ENCODE measurements around the gene PACS1.
"Not testable (repeated sequence)": the region's sequence is repeated elsewhere in the genome, so short reads cannot be mapped to it uniquely, and the experiment has no call there.

PACS1 gene

DNA sequence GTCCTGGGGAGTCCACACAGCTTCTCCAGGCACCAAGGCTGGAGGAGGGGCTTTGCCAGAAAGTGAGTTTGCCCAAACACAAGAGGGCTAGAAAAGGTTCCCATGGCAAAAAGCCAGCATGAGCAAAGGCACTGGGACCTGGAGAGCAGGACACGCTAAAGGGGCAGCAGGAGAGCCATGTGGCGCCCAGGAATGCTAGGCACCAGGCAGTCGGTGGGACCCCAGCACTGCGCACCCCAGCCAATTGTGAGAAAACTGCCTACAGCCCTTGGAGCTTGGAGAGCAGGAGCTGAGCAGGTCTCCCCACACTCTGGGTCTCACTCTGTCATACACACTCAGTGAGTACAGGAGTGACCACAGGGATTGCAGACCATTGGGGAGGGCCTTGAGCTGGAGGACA lies 193.2 kb downstream of the PACS1 start:
- no peak for DNase-seq

DNA sequence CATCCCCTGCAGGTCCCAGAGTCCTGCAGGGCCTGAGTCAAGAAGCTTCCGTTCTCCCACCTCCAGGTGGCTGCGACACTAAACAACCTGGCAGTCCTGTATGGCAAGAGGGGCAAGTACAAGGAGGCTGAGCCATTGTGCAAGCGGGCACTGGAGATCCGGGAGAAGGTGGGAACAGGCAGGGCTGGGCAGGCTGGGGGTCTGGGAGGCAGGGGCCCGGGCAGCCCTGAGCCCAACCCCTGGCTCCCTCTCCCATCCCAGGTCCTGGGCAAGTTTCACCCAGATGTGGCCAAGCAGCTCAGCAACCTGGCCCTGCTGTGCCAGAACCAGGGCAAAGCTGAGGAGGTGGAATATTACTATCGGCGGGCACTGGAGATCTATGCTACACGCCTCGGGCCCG lies 193.7 kb downstream of the PACS1 start:
- no peak for DNase-seq

DNA sequence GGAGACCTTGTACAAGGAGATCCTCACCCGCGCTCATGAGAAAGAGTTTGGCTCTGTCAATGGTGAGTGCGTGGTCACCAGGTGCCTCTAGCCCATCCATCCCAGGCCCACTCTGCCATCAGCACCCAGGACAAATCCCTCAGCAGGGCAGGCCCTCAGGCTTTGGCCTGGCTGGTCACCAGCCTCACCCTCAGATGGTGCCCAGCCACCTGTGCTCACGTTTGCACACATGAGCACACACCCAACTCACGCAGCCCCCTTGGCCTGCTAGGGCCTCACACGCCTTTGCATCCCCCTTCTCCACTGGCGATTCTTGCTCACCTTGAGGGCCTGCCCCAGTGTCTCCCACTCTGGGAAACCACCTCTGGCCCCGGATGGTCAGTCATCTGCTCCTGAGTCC lies 194.3 kb downstream of the PACS1 start:
- no peak for DNase-seq

DNA sequence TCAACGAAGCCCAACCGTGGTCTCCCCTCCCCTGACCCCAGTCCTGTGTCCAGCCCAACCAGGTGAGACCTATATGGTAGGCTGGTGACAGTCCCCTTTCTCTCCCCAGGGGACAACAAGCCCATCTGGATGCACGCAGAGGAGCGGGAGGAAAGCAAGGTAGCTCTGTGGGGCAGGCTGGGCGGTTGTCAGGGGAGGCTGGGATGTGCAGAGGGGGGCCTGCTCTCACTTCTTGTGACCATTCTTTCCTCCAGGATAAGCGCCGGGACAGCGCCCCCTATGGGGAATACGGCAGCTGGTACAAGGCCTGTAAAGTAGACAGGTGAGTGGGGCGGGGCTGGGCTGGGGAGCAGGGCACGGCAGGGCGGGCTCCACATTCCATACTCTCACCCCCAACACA lies 194.8 kb downstream of the PACS1 start:
- DNase-seq: no peak

DNA sequence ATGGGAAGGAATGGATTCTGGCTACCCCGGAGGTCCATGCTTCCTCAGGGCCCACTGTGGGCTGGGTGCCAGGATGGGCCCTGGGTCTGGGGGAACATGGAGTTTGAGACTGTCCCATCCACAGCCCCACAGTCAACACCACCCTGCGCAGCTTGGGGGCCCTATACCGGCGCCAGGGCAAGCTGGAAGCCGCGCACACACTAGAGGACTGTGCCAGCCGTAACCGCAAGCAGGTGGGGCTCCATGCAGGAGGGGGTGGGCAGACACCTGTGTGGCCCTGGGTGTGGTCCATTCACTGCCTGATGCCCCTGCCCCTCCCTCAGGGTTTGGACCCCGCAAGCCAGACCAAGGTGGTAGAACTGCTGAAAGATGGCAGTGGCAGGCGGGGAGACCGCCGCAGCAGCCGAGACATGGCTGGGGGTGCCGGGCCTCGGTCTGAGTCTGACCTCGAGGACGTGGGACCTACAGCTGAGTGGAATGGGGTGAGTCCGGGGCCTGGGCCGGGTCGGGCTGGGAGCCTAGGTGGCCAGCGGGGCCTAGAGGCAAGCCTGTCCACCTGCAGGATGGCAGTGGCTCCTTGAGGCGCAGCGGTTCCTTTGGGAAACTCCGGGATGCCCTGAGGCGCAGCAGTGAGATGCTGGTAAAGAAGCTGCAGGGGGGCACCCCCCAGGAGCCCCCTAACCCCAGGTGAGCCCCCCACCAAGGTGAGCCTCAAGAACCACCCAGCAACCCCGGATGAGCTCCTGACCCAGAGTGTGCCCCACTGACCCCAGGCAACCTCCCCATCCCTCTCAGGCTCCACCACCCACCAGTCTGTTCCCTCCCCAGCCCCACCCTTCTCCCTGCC lies 195.7 kb downstream of the PACS1 start:
- no peak for DNase-seq

DNA sequence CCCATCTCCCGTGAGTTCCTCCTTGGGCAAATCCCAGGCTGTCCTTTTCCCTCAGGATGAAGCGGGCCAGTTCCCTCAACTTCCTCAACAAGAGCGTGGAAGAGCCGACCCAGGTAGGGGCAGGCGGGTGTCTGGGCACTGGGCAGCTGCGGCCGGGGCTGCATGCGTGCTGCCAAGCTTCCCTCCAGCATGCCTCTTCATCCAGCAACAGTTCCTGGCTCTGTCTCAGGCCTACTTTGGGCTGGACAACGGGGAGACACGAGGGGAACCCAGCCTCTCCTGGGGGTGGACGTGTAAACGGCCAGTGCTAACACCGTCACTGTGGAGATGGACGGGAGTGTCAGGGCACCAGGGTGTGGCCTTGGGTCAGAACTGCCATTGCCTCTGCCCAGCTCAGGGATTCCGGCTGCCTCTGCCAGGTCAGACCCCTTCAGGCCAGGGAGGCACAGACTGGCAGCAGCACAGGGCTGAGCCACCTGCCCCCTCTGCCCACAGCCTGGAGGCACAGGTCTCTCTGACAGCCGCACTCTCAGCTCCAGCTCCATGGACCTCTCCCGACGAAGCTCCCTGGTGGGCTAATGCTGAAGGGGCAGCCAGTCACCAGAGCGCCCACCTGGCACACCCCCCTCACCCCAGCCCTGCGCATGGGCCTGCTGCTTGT lies 196.4 kb downstream of the PACS1 start:
- DNase-seq: no peak

DNA sequence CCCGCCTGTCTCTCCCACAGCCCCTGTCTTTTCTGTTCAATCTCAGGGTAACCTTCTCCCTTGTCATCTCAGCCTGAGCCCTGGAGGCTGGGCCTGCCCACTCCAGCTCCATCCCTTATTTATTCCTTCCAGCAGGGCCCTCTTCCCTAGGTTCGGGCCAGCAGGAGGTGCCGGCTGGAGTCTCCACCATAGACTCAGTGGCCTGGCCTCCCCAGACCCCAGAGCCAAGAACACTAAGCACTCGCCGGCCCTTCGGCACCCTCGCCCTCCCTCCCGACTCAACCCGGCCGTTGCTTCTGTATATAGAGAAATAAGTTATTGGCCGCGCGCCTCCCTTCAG lies 196.9 kb downstream of the PACS1 start:
- DNase-seq: no peak

DNA sequence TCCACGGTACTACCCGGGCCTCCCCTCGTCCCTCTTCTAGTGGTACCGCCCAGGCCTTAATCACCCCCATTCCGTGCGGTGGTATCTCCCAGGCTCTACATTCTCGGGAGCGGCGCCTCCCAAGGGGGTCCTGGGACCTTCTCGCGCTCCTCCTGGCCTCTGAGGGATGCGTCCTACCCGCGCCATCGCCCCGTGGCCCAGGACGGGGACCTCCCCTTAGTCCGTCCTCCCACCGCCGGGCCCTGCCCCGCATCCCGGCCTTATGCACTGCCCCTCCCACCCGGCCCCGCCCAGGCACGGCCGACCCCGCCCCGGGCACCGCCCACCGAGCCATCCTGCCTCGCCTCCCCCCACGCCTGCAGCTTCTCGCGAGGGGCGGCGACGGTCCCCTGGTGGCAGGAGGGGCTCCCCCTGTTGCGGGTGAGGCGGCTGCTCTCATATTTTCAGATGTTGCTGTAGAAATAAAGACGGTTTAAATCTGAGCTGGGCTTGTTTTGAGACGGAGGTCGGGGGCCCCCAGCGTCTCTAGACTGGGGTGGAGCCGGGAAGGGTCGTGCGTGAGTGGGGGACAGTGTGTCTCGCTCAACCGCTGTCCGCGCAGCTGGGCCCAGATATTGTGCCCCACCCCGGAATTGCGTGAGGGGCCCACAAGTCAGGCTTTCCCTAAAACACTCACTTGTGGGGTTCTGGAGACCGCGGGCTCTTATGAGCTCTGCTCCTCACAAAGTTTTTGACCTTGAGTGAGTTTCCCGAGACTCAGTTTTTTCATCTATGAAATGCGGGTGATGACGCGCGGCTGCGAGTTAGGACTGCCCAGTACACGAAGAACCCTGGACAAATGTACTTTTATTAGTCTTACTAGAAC lies 197.5 kb downstream of the PACS1 start:
- peak; percentile 77 for DNase-seq

DNA sequence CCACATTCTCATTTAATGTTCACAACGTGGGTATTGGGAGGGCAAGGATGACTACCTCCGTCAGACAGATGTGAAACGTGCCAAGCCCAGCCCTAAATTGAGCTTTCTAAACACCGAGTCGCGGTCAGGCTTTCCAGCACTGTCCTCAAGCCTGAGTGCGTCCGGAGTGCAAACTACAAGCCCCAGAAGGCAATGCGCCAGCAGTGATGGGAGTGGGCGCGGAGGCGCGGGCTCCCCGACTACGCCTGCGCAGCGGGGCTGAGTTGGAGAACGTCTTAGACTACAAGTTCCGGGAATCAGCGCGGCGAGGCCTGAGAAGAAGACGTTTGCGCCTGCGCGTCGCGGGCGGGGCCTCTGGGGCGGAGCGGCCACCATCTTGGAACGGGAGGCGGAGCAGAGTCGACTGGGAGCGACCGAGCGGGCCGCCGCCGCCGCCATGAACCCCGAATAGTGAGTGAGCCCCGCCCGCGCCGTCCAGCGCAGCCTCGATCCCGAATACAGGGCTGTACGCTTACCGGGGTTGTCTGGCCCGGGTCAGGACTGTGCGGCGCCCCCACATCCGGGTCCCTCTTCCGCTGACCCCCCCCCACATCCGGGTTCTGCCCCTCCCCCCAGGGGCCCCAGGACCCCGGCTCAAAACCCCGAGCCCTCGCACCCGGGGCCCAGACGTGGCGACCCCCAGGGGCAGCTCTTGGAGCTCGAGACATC lies 198.3 kb downstream of the PACS1 start, which contains the start of gene RAB1B:
Gene RAB1B, plus strand, starts transcription at position 396 of the 708 bp plus-strand sequence. Its CDS starts 41 bp downstream, at position 437.
- peak; percentile 99 for DNase-seq

DNA sequence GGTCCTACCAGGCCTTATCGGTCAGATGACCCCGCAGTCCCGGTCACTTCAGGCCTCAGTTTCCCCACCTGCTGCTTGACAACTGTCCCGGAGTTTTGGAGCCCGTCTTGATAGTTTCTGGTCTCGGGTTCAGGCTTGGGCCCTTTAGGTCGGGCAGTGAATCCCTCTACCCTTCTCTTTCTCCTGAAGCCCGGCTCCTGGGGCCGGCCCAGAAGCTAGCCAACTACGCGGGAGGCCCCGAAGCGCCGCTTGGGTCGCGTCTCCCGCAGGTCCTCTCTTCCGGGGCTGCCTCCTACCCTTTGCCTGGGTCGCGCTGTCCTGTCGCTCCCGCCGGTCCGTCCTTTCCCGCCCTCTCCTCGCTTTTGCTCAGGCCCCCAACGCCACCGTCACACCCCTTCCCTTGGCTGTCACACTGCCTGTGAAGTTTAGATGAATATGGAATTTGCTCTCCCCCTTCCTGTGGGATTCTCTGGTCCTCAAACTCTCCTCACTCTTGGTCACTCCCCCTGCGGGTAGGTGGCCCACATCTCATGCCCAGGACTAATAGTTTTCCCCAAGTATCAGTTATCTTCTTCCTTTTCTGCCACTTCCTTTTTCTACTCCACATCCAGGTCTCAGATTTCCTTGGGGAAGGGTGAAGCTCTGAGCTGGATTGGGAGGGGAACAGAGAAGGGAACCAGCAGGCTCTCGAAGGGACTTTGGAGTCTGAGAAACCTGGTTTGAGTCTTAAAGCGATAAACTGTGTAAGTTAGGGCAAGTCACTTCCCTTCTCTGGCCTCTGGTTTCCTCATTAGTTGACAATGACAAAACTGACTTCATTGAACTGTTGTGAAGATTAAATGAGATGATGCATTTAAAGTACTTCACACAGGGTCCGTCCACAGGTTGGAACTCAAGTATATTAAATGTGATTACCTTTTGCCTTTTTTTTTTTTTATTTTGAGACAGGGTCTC lies 199.2 kb downstream of the PACS1 start:
- peak; percentile 31 for DNase-seq

DNA sequence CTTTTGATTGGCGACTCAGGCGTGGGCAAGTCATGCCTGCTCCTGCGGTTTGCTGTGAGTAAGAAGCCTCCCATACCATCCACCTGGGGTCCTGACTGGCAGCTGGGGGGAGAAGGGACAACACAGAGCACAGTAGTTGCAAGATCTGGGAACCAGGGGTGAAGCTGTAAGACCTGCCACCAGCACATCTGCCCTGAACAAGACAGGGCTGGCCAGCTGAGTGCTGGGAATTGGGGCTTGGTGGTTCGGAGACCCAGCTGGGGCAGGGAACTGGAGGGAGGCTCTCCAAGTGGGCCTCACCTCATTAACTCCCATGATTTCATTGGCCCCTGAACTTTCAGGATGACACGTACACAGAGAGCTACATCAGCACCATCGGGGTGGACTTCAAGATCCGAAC lies 201.7 kb downstream of the PACS1 start:
- DNase-seq: no peak

DNA sequence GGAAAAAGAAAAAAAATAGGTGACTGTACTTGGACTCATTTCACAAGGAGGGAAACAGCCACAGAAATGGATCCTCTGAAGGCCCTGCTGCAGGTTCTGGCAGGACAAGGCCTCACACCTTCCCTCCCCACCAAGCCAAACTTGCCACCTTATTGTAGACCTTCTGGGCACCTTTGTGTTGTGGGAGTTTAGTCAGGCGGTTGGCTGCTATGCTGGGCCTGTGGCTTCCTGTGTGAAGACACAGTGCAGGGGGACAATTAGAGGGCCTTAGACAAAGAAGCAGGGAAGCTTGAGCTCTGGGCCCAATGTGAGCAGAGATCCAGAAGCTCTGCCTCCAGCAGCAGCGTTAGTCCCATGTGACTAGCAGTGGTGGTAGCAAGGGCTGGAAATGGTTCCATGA lies 202.5 kb downstream of the PACS1 start:
- DNase-seq: no peak

DNA sequence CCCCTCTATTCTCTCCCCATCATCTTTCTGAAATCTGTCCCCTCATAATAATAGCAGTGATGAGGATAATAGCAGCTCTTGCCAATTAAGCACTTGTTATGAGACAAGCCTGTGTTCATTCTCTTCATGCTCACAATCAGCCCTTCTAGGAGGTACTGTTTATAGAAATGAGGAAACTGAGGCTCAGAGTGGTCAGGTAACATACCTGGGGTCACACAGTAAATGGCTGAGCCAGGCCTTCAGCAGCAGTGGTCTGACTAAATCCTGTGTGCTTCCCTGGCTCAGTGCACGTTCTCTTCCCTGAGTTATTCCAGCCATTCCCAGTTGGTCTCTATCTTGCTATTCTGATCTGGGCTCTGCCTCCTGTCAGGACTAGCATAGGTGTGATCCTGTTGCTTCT lies 204.1 kb downstream of the PACS1 start:
- DNase-seq: no peak

DNA sequence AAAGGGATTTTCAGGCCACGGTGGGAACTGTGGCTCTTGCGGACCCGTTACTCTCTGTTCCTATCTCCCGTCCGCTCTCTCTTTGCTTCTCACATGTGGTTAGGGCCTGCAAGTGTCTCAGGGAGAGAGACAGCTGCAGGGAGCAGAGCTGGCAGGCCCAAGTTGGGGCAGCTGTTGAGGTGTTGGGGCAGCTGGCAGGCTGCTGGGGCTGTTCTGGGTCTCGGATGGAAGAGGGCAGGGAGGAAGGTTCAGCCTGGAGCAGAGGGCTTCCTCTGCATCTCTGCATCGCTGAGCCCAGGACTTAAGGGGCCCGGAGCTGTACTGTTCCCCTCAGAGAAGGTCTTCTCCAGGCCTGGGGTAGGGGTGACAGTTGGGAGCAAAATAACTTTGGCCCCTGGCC lies 205.3 kb downstream of the PACS1 start:
- no peak for DNase-seq

DNA sequence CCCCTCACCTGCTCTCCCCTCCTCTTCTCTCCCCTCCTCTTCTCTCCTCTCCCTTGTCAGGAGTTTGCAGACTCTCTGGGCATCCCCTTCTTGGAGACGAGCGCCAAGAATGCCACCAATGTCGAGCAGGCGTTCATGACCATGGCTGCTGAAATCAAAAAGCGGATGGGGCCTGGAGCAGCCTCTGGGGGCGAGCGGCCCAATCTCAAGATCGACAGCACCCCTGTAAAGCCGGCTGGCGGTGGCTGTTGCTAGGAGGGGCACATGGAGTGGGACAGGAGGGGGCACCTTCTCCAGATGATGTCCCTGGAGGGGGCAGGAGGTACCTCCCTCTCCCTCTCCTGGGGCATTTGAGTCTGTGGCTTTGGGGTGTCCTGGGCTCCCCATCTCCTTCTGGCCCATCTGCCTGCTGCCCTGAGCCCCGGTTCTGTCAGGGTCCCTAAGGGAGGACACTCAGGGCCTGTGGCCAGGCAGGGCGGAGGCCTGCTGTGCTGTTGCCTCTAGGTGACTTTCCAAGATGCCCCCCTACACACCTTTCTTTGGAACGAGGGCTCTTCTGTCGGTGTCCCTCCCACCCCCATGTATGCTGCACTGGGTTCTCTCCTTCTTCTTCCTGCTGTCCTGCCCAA lies 206.0 kb downstream of the PACS1 start:
- DNase-seq: no peak

DNA sequence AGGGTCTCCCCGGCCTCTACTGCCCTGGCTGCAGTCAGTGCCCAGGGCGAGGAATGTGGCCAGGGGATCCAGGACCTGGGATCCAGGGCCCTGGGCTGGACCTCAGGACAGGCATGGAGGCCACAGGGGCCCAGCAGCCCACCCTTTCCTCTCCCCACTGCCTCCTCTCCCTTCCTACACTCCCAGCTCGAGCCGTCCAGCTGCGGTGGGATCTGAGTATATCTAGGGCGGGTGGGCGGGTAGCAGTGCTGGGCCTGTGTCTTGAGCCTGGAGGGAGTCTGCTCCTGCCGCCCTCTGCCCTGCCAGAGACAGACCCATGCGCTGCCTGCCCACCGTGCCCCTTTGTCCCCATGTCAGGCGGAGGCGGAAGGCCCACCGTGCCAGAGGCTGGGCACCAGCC lies 206.5 kb downstream of the PACS1 start:
- DNase-seq: not testable (repeated sequence)

DNA sequence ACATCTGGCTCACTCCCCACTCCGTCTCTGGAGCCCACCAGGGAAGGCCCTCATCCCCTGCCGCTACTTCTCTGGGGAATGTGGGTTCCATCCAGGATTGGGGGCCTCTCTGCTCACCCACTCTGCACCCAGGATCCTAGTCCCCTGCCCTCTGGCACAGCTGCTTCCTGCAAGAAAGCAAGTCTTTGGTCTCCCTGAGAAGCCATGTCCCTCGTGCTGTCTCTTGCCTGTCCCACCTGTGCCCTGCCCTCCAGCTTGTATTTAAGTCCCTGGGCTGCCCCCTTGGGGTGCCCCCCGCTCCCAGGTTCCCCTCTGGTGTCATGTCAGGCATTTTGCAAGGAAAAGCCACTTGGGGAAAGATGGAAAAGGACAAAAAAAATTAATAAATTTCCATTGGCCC lies 207.0 kb downstream of the PACS1 start:
- not testable (repeated sequence) for DNase-seq

DNA sequence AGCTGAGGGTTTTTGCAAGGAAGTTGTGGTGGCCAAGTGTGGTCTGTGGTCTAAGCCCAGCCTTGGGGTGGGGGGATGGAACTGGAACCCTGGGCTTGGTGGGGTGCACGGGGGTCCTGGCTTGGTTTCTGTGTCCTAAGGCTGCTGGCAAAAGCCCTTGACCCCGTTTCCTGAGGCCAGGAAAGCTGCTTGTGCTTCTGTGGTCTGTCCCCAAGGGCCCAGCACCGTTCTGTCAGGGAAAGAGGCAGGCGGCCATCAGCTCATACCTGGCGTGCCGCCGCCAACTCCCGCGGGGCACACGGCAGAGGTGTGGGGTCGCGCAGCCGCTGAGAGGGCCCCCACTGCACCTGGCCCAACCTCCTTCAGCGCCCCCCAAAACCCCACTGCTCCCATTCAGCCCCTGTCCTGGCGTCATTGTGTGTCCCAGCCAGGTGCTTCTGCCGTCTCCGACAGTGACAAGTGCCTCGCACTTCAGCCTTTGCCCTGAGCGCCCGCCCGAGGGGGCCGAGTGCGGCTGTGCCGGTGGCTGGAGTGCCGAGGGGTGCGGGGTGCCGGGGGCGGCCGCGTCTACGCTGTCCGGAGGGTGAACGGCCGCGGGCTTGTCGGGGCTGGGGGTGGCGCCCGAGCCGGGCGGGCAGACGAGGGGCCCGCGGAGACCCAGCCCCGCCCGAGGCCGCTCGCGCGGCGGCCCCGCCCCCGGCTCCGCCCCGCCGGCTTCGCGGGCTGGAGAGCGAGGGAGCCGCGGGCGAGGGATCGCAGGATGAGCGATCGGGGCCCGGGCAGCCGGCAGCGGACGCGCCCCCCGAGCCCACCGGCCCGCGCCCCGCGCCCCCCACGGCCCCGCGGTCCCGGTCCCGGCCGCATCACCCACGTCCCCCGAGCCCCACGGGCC lies 207.6 kb downstream of the PACS1 start, which contains the start of gene CNIH2:
Gene CNIH2, plus strand, starts transcription at position 705 of the 892 bp plus-strand sequence. CDS start 282 bp downstream, outside the sequence.
- peak; percentile 35 for DNase-seq

DNA sequence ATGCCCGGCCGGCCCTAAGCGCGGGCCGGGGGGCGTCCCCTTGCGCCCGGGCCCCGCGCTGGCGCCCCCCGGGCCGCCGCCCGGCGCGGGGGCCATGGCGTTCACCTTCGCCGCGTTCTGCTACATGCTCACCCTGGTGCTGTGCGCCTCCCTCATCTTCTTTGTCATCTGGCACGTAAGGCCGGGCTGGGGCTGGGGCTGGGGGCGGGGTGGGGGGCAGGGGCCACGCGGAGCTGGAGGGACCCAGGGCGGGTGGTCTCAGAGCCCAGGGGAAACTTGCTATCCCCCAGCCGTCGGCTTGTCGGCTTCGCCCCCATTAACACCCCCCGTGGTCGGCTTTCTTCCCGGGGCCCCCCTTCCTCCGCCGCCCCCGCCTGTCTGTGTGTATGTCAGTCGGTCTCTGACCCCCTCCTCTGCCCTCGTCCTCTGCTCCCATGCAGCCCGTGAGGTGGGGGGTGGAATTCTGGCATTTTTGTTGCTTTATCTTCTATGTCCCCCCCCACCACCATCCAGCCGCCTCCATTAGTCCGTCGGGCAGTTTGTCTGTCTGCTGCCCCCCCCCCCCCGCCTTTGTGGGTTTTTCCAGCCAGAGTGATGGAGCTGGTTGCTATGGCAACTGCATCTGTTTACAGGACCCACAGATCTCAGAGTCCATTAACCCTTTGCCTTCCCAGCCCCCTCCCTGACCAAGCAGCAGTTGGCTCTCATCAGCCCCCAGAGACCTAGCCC lies 208.5 kb downstream of the PACS1 start:
- DNase-seq: peak; percentile 50

Data from NCI-H2171 treated with DMSO at 0.1 percent for 48 hours (cell line).